GM21723 (cell line): Measurements from ENCODE around the gene JMJD1C.

Experiments
- ATAC-seq: cut with Tn5 transposase; IDR thresholded peaks from one replicate; pipeline ENCODE4 v1.9.1; 2021; ENCODE audit warnings: mild to moderate bottlenecking, moderate library complexity; ENCODE audit not compliant: unreplicated experiment

The JMJD1C gene

DNA sequence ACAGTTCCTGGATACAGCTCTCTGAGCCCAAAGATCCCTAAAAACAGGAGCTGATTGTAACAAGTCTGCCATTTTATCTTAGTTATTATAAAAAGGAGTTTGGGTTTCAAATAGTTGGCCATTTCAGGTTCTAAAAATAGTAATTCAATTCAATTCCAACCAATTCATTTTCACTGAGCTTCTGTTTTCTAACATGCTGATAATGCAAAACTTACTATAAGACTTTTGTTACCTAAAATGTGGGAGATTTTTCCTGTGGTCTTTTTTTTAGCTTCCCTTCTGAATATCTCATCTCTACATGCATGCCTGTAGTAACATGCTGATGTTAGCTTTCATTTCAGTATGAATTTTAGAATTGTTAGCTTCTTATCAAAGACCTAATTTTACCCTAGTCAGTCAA is 319.3 kb downstream of the JMJD1C start:
- ATAC-seq = no peak

DNA sequence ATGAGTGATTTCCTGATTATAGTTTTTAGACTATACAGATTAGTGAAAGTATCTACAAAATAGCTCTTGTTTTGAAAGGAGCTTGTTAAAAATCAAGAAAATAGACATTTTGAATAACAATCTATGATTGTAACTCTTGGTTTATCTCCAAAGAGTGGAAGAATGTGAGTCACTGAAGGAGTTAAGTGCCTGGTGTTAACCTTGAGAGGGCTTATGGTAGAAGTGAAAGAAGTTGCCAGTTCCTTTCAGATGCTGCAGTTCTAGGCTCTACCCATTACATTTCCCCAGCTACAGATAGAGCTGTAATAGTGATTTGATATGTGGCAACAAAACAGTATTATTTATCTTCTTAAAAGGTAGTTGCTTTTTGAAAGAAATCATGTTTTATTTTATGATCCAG is 320.0 kb downstream of the JMJD1C start:
- ATAC-seq = no peak

DNA sequence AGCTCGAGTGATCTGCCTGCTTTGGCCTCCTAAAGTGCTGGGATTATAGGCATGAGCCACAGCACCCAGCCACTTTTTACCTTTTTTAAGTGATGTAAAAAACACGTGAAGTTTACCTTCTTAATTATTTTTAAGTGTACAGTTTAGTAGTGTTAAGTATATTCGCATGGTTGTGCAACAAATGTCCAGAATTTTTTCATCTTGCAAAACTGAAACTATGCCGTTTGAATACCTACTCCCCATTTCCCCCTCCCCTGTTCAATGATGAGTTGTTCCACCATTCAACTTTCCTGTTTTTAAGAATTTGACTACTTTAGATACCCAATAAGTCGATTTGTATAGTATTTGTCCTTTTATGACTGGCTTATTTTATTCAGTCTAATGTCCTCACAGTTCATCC is 321.8 kb downstream of the JMJD1C start:
- ATAC-seq = no peak

DNA sequence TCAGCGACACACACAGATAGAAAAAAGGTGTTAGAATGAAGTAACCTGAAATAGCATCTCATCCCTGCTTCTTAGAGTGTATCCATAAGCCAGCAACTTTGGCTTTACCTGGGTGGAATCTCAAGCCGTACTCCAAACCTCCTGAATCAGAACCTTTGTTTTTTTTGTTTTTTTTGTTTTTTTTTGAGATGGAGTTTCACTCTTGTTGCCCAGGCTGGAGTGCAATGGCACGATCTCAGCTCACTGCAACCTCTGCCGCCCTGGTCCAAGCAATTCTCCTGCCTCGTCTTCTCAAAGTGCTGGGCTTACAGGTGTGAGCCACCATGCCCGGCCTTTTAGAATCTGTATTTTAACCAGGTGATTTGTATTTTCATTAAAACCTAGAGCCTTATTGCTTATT is 323.6 kb downstream of the JMJD1C start:
- no peak for ATAC-seq

DNA sequence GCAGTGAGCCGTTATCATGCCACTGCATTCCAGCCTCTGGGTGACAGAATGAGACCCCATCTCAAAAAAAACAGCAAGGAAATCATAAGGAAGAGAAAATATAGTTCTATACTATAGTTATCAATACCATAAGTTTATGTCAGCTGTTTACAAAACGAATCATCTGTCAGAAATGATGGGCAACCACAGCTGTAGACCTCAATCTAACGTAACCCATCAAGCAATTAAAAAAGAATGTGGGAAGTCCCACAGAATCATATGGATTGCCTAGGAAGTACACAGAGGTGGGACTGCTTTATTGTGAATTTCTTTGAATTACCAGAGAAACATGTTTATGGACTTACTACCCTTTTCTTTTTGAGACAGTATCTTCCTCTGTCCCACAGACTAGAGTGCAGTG is 325.7 kb downstream of the JMJD1C start:
- ATAC-seq = no peak

DNA sequence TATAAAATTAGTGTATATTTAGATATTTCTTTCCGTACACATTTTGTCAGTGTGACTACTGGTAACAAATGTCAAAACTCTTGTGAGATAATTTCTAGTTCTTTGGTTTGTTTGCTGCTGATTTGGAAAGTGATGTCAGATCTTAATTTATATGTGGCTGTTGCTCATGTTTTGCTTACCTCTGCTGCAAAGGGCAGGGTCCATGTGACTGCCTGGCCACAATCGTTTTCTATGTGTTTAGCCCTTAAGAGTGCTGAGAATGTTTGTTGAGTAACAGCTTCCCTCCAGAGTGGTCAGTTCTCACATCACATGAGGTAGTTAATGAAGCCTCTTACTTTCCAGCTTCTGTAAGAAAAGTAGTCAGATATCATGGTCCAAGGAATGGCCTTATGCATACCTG is 328.5 kb downstream of the JMJD1C start:
- no peak for ATAC-seq

DNA sequence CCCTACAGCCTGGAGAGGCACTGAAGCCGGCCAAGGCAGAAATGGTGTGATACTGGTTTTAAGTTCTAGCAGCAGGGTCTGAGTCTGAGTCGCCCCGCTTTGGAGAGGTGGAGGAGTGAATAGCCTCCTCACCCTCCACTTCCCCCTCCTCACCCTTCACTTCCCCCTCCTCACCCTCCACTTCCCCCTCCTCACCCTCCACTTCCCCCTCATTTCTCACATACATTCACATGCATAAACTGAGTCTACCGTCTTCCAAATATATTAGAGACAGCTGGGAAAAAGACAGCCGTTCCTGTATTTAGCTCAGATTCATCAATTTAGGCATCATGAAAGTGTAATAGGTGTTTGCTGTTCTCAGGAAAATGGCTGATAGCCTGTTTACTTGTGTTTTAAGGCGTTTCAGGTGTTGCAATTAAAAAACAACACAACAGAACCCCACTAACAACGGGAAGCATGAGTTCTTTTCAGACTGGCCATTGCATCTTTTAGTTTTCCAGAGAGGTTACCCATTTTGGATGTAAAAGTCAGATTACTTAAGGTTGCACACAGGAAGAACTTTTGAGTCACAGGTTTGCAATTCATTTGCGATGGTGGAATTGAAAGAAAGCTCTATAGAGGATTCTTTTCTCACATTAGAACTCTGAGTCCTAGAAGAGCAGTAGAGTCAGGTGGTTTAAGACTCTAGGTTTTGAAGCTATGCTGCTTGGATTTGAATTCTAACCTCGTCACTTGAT is 331.8 kb downstream of the JMJD1C start:
- no peak for ATAC-seq

DNA sequence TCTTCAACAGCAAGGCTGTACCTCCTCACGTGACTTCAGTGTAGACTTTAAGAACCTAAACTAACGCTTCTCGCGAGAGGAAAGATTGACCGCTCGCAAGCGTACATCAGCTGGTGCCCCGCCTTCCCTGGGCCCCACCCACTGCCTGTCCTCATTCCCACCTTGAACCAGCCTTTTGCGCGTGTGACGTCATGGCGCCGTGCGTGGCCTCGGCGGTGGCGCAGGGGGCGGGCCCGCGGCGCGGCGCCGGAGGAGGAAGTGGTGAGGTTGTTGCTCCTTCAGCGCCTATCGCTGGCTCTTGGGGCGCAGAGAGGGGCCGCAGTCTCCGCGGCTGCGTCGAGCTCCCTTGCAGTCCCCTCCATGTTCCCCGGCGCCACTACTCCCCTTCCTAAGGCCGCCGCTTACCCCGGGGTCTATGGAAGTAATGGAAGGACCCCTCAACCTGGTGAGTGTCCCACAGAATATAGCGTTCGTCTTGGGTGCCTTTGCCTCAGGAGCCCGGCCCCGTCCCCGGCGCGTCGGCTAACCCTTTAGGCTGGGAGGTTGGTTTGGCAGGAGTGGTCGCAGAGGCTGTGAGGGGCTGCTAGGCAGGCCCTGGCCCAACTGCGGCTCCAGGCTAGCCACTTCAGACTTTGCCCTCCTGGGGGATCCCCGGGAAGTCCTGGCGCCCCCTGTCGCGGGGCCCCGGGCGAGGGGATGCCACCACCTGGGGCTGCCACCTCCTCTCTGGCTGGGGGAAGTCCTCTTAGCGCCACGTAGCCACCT is 332.5 kb downstream of the JMJD1C start, which contains the start of gene NRBF2:
Gene NRBF2, plus strand, starts transcription at position 273 of the 765 bp plus-strand sequence. Its CDS starts 143 bp downstream, at position 416.
- ATAC-seq = peak; percentile 97

DNA sequence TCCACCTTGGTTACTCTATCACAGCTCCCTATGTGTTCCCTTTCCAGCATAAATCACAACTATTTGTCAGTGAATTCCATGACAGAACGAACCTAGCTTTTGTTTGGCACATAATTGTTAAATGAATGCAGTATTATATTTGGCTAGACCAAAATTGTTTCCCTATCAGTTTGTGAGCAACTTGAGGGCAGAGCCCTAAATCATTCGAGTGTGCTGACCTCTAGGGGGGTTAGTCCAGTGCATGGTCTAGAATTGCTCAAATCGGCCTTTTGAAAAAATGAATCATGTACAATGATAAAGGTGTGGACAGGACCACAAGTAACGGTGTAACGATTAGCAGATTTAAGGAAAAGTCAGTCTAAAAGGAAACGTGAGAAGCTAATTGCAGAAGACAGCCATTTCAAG is 333.1 kb downstream of the JMJD1C start:
- no peak for ATAC-seq

DNA sequence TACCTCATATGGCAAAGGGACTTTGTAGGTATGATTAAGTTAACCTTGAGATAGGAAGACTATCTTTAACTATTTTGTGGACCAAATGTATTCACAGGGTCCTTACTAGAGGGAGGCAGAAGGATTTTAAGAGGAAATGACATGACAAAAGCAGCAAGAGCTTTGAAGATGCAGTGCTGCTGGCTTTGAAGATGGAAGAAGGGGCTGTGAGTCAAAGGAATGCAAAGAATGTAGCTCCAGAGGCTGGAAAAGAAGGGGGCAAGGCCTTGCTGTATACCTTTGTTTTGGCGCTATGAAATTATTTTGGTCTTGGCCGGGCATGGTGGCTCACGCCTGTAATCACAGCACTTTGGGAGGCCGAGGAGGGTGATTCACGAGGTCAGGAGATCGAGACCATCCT is 335.9 kb downstream of the JMJD1C start:
- ATAC-seq = no peak

DNA sequence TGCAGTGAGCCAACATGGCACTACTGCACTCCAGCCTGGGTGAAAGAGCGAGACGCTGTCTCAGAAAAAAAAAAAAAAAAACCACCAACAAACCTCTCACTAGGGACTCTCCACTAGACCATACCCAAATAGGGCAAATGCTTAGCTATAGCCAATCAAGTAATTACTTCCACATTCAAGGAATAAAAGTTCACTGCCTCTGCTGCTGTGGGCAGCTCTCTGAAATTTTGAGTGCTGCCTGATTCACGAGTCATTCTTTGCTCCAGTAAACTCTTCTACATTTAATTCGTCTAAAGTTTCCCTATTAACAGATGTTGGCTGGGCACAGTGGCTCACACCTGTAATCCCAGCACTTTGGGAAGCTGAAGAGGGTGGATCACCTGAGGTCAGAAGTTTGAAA is 337.3 kb downstream of the JMJD1C start:
- ATAC-seq = no peak

DNA sequence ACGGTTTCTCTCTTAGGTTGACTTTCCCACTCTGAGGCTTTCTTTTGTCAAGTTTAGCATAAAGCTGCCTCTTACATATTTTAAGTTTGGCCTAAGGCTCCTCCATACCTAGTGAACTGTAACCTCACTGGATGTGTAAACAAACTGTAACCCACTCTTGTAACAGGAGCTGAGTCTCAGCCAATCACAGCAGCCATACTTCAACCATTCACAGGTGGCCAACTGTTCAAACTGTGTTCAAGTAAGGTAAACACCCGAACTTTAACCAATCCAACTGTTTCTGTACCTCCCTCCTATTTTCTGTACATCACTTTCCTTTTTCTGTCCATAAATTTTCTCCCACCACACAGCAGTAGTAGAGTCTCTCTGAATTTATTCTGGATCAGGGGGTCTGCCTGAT is 340.3 kb downstream of the JMJD1C start:
- no peak for ATAC-seq

DNA sequence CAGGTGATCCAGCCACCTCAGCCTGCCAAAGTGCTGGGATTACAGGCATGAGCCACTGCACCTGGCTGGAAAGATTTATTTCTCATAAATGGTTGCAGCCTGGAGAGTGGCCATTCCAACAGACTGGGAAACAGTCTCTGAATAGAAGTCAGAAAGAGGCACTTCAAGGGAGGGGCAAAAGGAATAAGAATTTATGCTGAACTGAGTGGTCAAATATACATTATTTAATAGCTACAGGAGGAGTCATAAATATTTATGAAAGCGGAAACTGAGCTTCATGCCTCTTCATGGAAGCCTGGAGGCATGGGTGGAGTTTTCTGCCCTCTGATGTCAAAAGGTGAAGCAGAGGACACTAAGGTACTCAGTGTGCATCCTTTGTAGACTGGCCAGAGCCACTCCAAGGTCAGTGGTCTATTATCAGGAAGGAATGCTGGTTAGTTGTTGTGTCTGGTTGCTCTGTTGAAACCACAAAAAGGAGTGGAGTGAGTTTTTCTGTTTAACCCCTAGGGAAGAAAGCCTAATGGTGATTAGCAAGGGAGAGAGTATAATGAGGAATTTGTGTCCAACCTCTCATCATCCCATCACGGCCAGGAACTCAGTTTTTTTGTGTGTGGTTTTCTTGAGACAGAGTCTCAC is 341.9 kb downstream of the JMJD1C start:
- ATAC-seq = no peak

DNA sequence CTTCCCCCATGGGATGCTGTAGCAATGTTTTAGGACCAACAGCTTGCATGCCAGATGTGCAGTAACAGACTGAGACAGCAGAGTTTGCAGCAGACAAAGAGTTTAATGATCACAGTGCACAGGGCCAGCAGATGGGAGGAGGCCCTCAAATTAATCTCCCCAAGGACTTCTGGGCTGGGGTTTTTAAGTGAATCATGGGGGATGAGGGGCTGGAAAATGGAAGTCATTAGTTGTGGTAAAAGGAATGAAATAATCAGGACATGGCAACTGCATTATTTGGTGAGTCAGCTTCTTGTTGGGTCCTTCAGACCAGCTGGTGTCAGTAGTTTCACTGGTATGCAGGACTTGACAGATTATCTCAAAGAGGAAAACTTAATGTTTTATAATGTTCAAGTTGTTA is 345.2 kb downstream of the JMJD1C start:
- no peak for ATAC-seq

DNA sequence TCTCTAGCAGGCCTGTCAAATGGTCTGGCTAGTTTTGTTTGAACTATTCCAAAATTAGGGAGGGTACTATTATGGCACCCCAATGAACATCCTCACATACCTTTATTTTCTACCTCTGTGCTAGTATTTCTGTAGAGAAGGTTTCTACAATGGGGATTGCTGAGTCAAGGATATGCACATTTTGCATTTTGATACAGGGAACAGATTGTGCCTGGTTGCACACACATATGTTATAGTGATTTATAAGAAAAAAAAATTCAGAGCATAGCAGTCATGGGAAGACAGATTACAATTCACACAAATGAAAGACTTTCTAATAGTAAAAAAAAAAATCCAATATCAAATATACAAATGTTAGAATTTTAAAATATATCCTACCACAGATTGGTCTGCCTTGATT is 346.7 kb downstream of the JMJD1C start:
- ATAC-seq = no peak
